22Rv1 (cell line): ENCODE measurements around the gene KCNQ2.

Experiments used
- H3K27ac ChIP-seq: fragments of 450-650 bp; 2 replicates; pipeline ENCODE4 v1.5.1; 2017
- ZFX ChIP-seq: fragments of 450-650 bp; IDR thresholded peaks from 2 replicates; pipeline ENCODE4 v1.6.1; 2017; ENCODE audit warnings: antibody characterized with exemption, borderline replicate concordance
- TF ChIP-seq, protein P1 (sequence below): fragments of 450-650 bp; IDR thresholded peaks from 2 replicates; pipeline ENCODE4 v1.5.1; 2017; ENCODE audit warnings: mild to moderate bottlenecking

Gene KCNQ2

DNA sequence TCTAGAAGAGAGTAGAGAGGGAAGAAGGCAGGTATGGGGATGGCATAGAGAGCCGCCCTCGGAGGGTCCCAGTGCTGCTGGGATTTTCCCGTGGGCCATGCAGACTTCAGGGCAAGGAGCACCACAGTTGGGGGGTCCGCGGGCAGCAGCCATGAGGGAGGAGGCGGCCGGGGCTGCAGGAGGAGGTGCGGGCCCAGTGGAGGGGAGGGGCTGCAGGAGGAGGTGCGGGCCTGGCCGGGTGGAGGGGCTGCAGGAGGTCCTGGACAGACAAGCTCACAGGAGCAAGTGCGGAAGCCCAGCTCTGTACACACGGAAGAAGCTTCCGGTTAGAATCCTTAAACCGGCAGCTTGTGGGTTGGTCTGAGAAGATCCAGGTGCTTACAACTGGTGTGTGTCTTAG lies 76.7 kb downstream of the KCNQ2 start:
- H3K27ac ChIP-seq, result no peak overlapping the region
- no peak for TF ChIP-seq ZFX
- TF ChIP-seq, protein P1, sequence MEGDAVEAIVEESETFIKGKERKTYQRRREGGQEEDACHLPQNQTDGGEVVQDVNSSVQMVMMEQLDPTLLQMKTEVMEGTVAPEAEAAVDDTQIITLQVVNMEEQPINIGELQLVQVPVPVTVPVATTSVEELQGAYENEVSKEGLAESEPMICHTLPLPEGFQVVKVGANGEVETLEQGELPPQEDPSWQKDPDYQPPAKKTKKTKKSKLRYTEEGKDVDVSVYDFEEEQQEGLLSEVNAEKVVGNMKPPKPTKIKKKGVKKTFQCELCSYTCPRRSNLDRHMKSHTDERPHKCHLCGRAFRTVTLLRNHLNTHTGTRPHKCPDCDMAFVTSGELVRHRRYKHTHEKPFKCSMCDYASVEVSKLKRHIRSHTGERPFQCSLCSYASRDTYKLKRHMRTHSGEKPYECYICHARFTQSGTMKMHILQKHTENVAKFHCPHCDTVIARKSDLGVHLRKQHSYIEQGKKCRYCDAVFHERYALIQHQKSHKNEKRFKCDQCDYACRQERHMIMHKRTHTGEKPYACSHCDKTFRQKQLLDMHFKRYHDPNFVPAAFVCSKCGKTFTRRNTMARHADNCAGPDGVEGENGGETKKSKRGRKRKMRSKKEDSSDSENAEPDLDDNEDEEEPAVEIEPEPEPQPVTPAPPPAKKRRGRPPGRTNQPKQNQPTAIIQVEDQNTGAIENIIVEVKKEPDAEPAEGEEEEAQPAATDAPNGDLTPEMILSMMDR, result no peak

DNA sequence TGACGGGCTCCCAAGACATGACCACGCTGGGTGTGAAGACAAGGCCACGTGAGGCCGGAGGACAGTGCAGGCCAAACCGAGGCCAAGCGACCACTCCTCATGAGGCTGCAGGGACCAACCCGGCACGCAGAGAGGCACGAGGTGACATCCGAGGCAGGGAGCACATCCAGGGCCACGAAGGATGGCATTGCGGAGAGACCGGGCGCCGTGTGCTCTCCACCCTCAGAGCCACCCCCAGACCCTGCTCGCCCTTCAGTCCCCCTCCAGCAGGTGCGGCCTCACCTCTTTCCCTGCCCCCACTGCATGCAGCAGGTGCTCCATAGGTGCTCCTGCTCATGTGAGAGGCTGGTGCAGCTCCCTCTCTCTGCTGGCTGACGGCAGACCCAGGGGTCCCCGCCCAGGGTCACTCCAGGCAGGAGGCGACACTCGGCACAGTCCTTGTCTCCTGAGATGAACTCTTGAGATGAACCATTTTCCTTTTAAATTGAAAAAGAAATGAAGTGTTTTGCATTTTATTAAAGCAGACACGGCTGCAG lies 77.5 kb downstream of the KCNQ2 start:
- no peak for TF ChIP-seq ZFX
- TF ChIP-seq, protein P1, result no peak

DNA sequence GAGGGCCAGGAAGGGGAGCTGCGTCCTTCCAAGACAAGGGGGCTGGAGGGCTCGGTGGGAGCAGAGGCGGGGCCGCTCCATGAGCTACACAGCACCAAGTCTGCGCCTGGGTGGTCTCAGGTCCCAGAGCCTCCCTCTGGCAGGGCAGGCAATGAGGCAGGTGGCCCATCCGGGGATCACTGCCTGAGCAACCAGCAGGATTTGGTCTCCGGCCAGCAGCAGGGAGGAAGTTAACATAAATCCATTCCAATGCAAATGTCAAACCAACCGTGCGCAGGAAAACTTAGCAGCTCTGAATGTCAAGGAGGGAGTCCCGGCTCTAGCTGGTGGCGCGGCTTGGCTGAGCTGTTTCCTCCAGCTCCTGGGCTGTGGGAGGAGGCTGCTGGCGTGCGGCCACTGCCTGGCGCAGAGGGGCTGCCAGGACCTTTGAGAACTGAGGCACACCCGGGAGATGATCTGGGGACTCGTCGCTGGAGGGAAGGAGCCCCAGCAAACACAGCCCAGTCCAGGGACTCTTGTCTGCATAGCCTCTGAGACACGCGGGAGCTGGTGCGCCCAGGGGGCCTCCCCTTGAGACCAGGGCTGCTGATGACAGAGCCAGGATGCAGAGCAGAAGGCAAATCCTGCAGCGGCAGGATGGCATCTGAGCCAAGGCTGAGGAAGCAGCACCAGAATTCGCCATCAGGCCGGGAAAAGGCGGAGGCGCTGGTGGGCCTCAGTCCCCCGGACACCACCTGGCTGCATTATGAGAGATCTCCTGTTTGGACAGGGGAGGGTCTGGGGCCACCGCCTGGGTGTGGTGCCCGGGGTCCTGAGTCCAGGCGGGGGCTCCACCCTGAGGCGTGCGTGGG lies 78.2 kb downstream of the KCNQ2 start:
- H3K27ac ChIP-seq, result no peak overlapping the region
- TF ChIP-seq ZFX, result no peak
- TF ChIP-seq, protein P1, result no peak

More for the DNA sequence above, 77.5 kb downstream of the KCNQ2 start:
- no peak overlapping the region for H3K27ac ChIP-seq

DNA sequence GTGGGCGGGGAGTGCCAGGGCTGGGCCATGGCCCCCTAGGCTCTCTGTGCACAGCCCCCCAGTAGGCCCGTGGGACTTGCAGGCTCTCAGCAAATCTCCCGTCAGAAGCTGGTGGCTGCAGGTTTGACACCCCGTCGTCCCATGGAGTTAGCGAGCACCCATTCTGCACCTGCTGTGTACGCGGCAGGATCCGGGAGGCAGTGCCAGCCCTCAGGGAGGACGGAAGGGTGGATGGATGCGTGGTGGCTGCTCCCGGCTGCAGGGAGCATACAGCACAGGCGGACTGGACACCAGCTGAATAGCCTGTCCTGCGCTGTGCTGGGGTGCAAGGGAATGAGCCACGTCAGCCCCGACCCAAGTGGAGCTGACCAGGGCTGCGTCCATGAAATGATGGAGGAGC lies 78.9 kb downstream of the KCNQ2 start:
- TF ChIP-seq, protein P1, result no peak
- no peak for TF ChIP-seq ZFX
- H3K27ac ChIP-seq, result no peak overlapping the region

DNA sequence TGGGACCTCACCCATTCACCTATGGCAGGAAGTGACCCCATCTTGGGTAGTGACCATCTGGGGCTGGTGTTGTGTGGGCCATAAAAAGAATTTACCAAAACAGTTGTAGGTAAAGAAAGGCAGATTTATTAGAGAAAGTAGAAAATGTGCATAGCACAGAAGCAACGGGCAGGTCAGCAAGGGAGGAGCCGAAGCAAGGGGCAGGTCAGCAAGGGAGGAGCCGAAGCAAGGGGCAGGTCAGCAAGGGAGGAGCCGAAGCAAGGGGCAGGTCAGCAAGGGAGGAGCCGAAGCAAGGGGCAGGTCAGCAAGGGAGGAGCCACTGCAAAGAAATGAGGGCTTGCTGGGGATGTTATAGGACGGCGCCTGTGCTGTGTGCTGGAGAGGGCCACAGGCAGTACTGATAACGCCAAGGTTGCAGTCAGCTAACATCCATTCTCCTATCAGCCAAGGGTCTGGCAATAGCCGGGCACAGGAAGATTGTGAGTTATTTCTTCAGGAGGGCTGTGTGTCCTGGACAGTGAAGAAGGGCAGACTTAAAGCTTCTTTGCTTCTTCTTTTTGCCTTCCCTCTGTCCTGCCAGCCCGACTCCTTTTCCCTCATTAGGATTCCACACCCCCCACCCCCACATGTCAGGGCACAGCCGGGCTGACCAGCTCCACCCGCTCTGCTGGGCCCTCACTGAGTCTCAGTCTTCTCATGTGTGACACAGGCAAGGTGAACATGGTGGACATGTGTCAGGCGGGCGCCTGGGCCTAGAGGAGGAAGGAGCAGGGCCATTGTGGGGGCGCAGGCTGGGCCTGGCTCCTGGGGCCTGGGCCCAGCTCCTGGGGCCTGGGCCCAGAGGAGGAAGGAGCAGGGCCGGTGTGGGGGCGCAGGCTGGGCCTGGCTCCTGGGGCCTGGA lies 79.7 kb downstream of the KCNQ2 start:
- H3K27ac ChIP-seq, result no peak overlapping the region
- no peak for TF ChIP-seq ZFX
- TF ChIP-seq, protein P1, result no peak

DNA sequence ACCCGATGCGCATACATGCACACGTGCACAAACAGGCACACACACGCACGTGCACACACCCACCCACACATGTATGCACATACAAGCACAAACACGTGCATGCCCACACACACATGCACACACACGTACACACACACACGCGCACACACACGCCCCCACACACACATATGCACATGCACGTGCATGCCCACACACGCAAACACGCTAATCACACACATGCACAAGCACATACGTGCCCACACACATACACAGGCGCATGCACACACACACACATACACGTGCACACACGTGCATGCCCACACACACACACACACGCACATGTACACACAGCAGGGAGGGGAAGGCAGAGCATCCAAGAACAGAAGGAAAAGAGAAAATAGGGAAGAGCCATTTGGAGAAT lies 84.5 kb downstream of the KCNQ2 start:
- H3K27ac ChIP-seq, result no peak overlapping the region
- TF ChIP-seq, protein P1, result no peak
- TF ChIP-seq ZFX, result no peak
